Measurements from ENCODE around the gene DTX1. TPM values are rescaled to one million over a fixed set of nuclear protein-coding genes. Genes with fewer than 3 reads are reported as not detected.

DTX1 gene
- total RNA-seq, 1 experiment from 2014 or later = not detected

GRCh38 chr12:113093409-113094101 is 37.0 kb downstream of the DTX1 start:
- Histone ChIP-seq H2AFZ (ENCODE audit: low read length) (no peak overlapping the region), H3K27me3 (ENCODE audit: low read length) (0 out of 2 replicates have a peak, but pooled peaks cover 5% of the 10 kb centered on the region), H3K4me2 (ENCODE audit: low read length) (no peak overlapping the region), H3K27ac (ENCODE audit: low read length) (no peak overlapping the region), H3K36me3 (ENCODE audit: low read depth, low read length) (no peaks in the 10 kb centered on the region), H4K20me1 (ENCODE audit: low read length) (no peaks in the 10 kb centered on the region), H3K79me2 (ENCODE audit: low read length) (no peaks in the 10 kb centered on the region), H3K4me3 (ENCODE audit: low read length) (no peak overlapping the region), H3F3A (ENCODE audit: low read length, unreplicated experiment) (no peaks in the 10 kb centered on the region), H3K4me1 (ENCODE audit: insufficient read depth, low read length) (no peaks in the 10 kb centered on the region), H3K9me3 (ENCODE audit: low read length) (no peaks in the 10 kb centered on the region), H3K9me2 (replicated peaks; ENCODE audit: low read length) (no peaks in the 10 kb centered on the region), H3K9ac (ENCODE audit: low read length) (no peak overlapping the region)
- BruUV-seq (replicated peaks) = no TSS peak
- TF ChIP-seq EZH2 (IDR thresholded peaks at IDR 0.05; ENCODE audit: low read length, unreplicated experiment) (no peak), EZH2phosphoT487 (IDR thresholded peaks at IDR 0.05; ENCODE audit: borderline replicate concordance, low read length) (no peak), CTCF (conservative IDR thresholded peaks at IDR 0.05; ENCODE audit: low read depth, low read length) (no peak)
- DNase-seq (no peak), ATAC-seq (no peak)
- POLR2A ChIA-PET (ENCODE audit: unreplicated experiment) = no interaction called here
- intact Hi-C loops (cut with micrococcal nuclease) = loop anchor here (10.0 kb wide), 1 partner anchor 61 kb away; no protein-coding TSS in a partner anchor
- CTCF ChIA-PET = no interaction called here

- Histone ChIP-seq H3K9me3 (ENCODE audit: low read length) (no peaks in the 10 kb centered on the region), H3K9me2 (replicated peaks; ENCODE audit: low read length) (no peaks in the 10 kb centered on the region), H3F3A (ENCODE audit: low read length, unreplicated experiment) (no peaks in the 10 kb centered on the region), H4K20me1 (ENCODE audit: low read length) (no peaks in the 10 kb centered on the region), H3K36me3 (ENCODE audit: low read depth, low read length) (no peaks in the 10 kb centered on the region), H3K9ac (ENCODE audit: low read length) (no peak overlapping the region), H3K79me2 (ENCODE audit: low read length) (no peaks in the 10 kb centered on the region), H2AFZ (ENCODE audit: low read length) (no peak overlapping the region), H3K27ac (ENCODE audit: low read length) (no peak overlapping the region), H3K4me3 (ENCODE audit: low read length) (no peak overlapping the region), H3K27me3 (ENCODE audit: low read length) (0 out of 2 replicates have a peak, but pooled peaks cover 5% of the 10 kb centered on the region), H3K4me2 (ENCODE audit: low read length) (no peak overlapping the region), H3K4me1 (ENCODE audit: insufficient read depth, low read length) (0 out of 2 replicates have a peak, but pooled peaks cover 4% of the 10 kb centered on the region)
- ChIA-PET CTCF (no interaction called here), POLR2A (ENCODE audit: unreplicated experiment) (no interaction called here)
- no peak for ATAC-seq
- TF ChIP-seq EZH2 (IDR thresholded peaks at IDR 0.05; ENCODE audit: low read length, unreplicated experiment) (no peak), CTCF (conservative IDR thresholded peaks at IDR 0.05; ENCODE audit: low read depth, low read length) (no peak), EZH2phosphoT487 (IDR thresholded peaks at IDR 0.05; ENCODE audit: borderline replicate concordance, low read length) (no peak)
- BruUV-seq (replicated peaks) = no TSS peak
- intact Hi-C loops (cut with micrococcal nuclease) = loop anchor here (10.0 kb wide), 1 partner anchor 60 kb away; no protein-coding TSS in a partner anchor
- DNase-seq = no peak
Measured at GRCh38 chr12:113094738-113095137, 38.2 kb downstream of the DTX1 start.

- BruUV-seq (replicated peaks) = no TSS peak
- Histone ChIP-seq H3K9me2 (replicated peaks; ENCODE audit: low read length) (no peaks in the 10 kb centered on the region), H3K9ac (ENCODE audit: low read length) (no peak overlapping the region), H3K4me3 (ENCODE audit: low read length) (no peak overlapping the region), H3K27ac (ENCODE audit: low read length) (no peak overlapping the region), H3K36me3 (ENCODE audit: low read depth, low read length) (no peaks in the 10 kb centered on the region), H3K27me3 (ENCODE audit: low read length) (0 out of 2 replicates have a peak, but pooled peaks cover 5% of the 10 kb centered on the region), H2AFZ (ENCODE audit: low read length) (no peak overlapping the region), H3K79me2 (ENCODE audit: low read length) (no peaks in the 10 kb centered on the region), H3K9me3 (ENCODE audit: low read length) (no peaks in the 10 kb centered on the region), H3F3A (ENCODE audit: low read length, unreplicated experiment) (no peaks in the 10 kb centered on the region), H3K4me1 (ENCODE audit: insufficient read depth, low read length) (0 out of 2 replicates have a peak, but pooled peaks cover 4% of the 10 kb centered on the region), H3K4me2 (ENCODE audit: low read length) (no peak overlapping the region), H4K20me1 (ENCODE audit: low read length) (no peaks in the 10 kb centered on the region)
- TF ChIP-seq CTCF (conservative IDR thresholded peaks at IDR 0.05; ENCODE audit: low read depth, low read length) (no peak), EZH2 (IDR thresholded peaks at IDR 0.05; ENCODE audit: low read length, unreplicated experiment) (no peak), EZH2phosphoT487 (IDR thresholded peaks at IDR 0.05; ENCODE audit: borderline replicate concordance, low read length) (no peak)
- POLR2A ChIA-PET (ENCODE audit: unreplicated experiment) = no interaction called here
- DNase-seq = no peak
- no peak for ATAC-seq
- CTCF ChIA-PET = no interaction called here
- intact Hi-C loops (cut with micrococcal nuclease) = loop anchor here (10.0 kb wide), 1 partner anchor 59 kb away; no protein-coding TSS in a partner anchor
Measured at GRCh38 chr12:113095405-113095804, 38.9 kb downstream of the DTX1 start.

Data from PC-3 (cell line).